Measurements from ENCODE around the gene RNF20.

RNF20 gene

GRCh38 chr9:101591787-101592446 lies 58.3 kb downstream of the RNF20 start:
- no peak for DNase-seq

GRCh38 chr9:101592788-101593187 lies 59.1 kb downstream of the RNF20 start:
- no peak for DNase-seq

GRCh38 chr9:101593345-101593744 lies 59.7 kb downstream of the RNF20 start:
- DNase-seq: no peak

- DNase-seq: no peak
Measured at GRCh38 chr9:101594796-101595195, 61.1 kb downstream of the RNF20 start, which contains the start of gene PPP3R2. Gene PPP3R2, minus strand, starts transcription at chr9:101594969. Its CDS starts 48 bp downstream, at chr9:101594921.

- DNase-seq: no peak
Measured at GRCh38 chr9:101601904-101602765, 68.5 kb downstream of the RNF20 start.

GRCh38 chr9:101604296-101604695 lies 70.6 kb downstream of the RNF20 start:
- no peak for DNase-seq

GRCh38 chr9:101605547-101605946 lies 71.9 kb downstream of the RNF20 start:
- DNase-seq: no peak
